Breast epithelium (tissue), 4 donors: ENCODE measurements around the gene MAGEB18. TPM values are rescaled to one million over a fixed set of nuclear protein-coding genes. Genes with fewer than 3 reads are reported as not detected.

Experiments
- DNase-seq, 2 donors: peaks; one replicate each; pipeline ENCODE4 v3.0.0-alpha.2; 2019; ENCODE audit warnings: low spot score in 2 of 2
- H3K27ac ChIP-seq, 2 donors: fragments of 200-600 bp; sonication (generic) in 1 of 2; one replicate each; pipeline ENCODE4 v1.5.1; 2016 to 2019; ENCODE audit warnings: mild to moderate bottlenecking in 1 of 2
- H3K27me3 ChIP-seq, 2 donors: fragments of 200-600 bp; sonication (generic) in 1 of 2; one replicate each; pipeline versions ENCODE4 v1.5.1 to v1.6.0; 2017 to 2019; ENCODE audit warnings: control low read depth in 1 of 2, mild to moderate bottlenecking in 1 of 2
- H3K36me3 ChIP-seq: fragments of 200-600 bp; one replicate; pipeline ENCODE4 v1.5.1; 2019
- H3K4me1 ChIP-seq, 2 donors: fragments of 200-600 bp; sonication (generic); one replicate each; pipeline ENCODE4 v1.5.1; 2016 to 2019; ENCODE audit warnings: control low read depth in 1 of 2
- H3K4me3 ChIP-seq, 3 donors: fragments of 200-600 bp; sonication (generic); 1 replicate in 2 of 3; 2 replicates in 1 of 3; pipeline ENCODE4 v1.5.1; 2016 to 2019; ENCODE audit warnings: mild to moderate bottlenecking in 3 of 3, moderate library complexity in 2 of 3
- H3K9me3 ChIP-seq, 2 donors: fragments of 200-600 bp; sonication (generic) in 1 of 2; one replicate each; pipeline ENCODE4 v1.5.1; 2016 to 2019; ENCODE audit warnings: control low read depth in 1 of 2
- CTCF ChIP-seq, 3 donors: fragments of 450-650 bp; IDR thresholded peaks; one replicate each; pipeline ENCODE4 v1.5.1; 2016 to 2017; ENCODE audit warnings: antibody characterized with exemption in 3 of 3, mild to moderate bottlenecking in 3 of 3, moderate library complexity in 3 of 3
- POLR2A ChIP-seq: fragments of 450-650 bp; IDR thresholded peaks from one replicate; pipeline ENCODE4 v1.6.1; 2016; ENCODE audit warnings: antibody characterized with exemption, mild to moderate bottlenecking, moderate library complexity
- POLR2AphosphoS5 ChIP-seq, 3 donors: sonication (generic); formaldehyde crosslinking; IDR thresholded peaks; one replicate each; pipeline ENCODE4 v1.6.1; 2017; ENCODE audit warnings: antibody characterized with exemption in 3 of 3
- intact Hi-C: fragments of 100-400 bp; cut with DNase I; formaldehyde crosslinking; loops from one replicate; pipeline ENCODE4 v1.15.1; 2023; ENCODE audit warnings: low total_unique reads
- total RNA-seq, 3 donors: library from RNA; depleted of rRNA; stranded (reverse); fragments of >200 nt; gene quantifications; one replicate each; pipeline ENCODE4 v1.1.0, GENCODE V29; 2016

The MAGEB18 gene
- not detected for total RNA-seq

DNA sequence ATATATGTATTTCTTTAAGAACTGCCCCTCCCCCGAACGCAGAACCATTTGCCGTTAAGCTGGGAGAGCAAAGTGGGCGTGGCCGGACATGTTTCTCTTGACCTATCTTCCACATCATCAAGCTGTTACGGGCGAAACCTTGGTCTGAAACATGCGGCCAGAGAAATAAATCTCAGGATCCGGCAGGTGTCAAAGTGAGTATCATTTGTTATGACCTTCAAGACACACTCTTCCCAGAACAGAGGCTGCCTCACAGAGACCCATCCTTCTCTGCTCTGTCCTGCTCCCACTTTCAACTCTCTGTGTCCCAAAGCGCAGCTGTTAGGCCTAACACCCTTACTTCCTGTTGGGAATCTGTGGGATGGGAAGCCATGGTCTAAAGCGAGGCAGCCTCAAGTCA is at the start of gene MAGEB18:
MAGEB18 (plus strand) TSS at position 70 of the 400 bp plus-strand sequence. CDS start 643 bp downstream, outside the sequence.
- DNase-seq = no peak
- H3K27me3 ChIP-seq = peaks cover 0 to 12% of the 10 kb centered on the region in 2 donors
- TF ChIP-seq CTCF (IDR thresholded peaks at IDR 0.05) (no peak), POLR2AphosphoS5 (IDR thresholded peaks at IDR 0.05) (no peak), POLR2A (no peak)
- H3K4me1 ChIP-seq = no peaks in the 10 kb centered on the region
- H3K4me3 ChIP-seq = no peak within 1 kb of the TSS
- intact Hi-C loops = no loop called here
- no peaks in the 10 kb centered on the region for H3K36me3 ChIP-seq
- H3K27ac ChIP-seq = no peak within 1 kb of the TSS
- H3K9me3 ChIP-seq = no peaks in the 10 kb centered on the region

- Histone ChIP-seq H3K27ac (no peak overlapping the region), H3K36me3 (no peaks in the 10 kb centered on the region), H3K4me3 (no peak overlapping the region), H3K4me1 (no peaks in the 10 kb centered on the region), H3K27me3 (peaks cover 0 to 21% of the 10 kb centered on the region in 2 donors), H3K9me3 (no peaks in the 10 kb centered on the region)
- TF ChIP-seq POLR2AphosphoS5 (IDR thresholded peaks at IDR 0.05) = no peak
- no peak for TF ChIP-seq POLR2A
- no peak for TF ChIP-seq CTCF (IDR thresholded peaks at IDR 0.05)
- no peak for DNase-seq
- intact Hi-C loops = no loop called here
Measured at GRCh38 chrX:26100421-26100920, 37.7 kb upstream of the MAGEB18 start.

DNA sequence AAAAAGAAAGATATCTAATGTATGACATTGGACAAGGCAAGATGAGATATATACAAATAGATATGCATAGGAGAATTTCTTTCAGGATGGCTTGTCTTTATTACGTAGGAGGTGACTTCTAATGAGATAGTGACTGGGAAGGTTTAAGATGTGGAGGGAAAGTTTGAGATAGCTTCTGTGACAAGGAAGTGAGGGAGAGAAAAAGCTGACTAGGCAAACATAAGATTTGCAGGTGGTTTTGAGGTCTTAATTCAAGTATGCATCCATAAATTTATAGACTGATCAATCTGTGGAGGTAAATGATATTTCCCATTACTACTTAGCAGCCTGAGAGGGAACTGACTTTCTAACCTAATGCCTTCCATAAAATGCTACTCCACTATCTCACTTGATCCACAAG is 29.0 kb upstream of the MAGEB18 start:
- no peaks in the 10 kb centered on the region for H3K9me3 ChIP-seq
- no peak overlapping the region for H3K4me3 ChIP-seq
- H3K27ac ChIP-seq = no peak overlapping the region
- no peaks in the 10 kb centered on the region for H3K27me3 ChIP-seq
- intact Hi-C loops = no loop called here
- H3K36me3 ChIP-seq = no peaks in the 10 kb centered on the region
- DNase-seq = no peak
- TF ChIP-seq POLR2AphosphoS5 (IDR thresholded peaks at IDR 0.05) (no peak), CTCF (IDR thresholded peaks at IDR 0.05) (no peak), POLR2A (no peak)
- H3K4me1 ChIP-seq = no peaks in the 10 kb centered on the region

- no peak for DNase-seq
Measured at GRCh38 chrX:26146024-26146423, 7.9 kb downstream of the MAGEB18 start.

DNA sequence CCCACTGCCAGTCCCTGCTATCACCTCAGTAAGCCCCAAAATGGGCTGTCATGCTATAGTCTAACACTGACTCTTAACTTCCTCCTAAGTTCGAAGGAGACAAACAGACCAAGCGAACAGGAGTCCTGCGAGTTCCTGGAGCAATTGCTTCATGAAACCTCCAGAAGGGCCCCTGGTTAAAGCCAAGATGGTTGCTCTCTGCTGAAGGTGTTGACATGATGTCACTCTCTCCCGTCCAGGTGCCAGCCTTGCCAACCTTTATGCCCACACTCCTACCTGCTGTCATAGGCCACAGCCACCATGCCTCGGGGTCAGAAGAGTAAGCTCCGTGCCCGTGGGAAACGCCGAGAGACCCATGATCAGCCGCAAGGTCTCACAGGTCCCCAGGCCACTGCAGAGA is 22.2 kb downstream of the MAGEB18 start, which contains the start of gene MAGEB6B:
MAGEB6B (plus strand) TSS at position 301 of the 400 bp plus-strand sequence; CDS start at position 301, 0 bp downstream.
- Histone ChIP-seq H3K9me3 (no peaks in the 10 kb centered on the region), H3K4me1 (no peaks in the 10 kb centered on the region), H3K27me3 (peaks cover 0 to 3% of the 10 kb centered on the region in 2 donors), H3K27ac (no peak within 1 kb of the TSS), H3K36me3 (no peaks in the 10 kb centered on the region), H3K4me3 (no peak within 1 kb of the TSS)
- no peak for DNase-seq
- TF ChIP-seq CTCF (IDR thresholded peaks at IDR 0.05) = no peak
- TF ChIP-seq POLR2A = no peak
- TF ChIP-seq POLR2AphosphoS5 (IDR thresholded peaks at IDR 0.05) = no peak
- intact Hi-C loops = no loop called here

More at GRCh38 chrX:26146024-26146423, 7.9 kb downstream of the MAGEB18 start:
- TF ChIP-seq POLR2A = no peak
- no peak for TF ChIP-seq POLR2AphosphoS5 (IDR thresholded peaks at IDR 0.05)
- no peak for TF ChIP-seq CTCF (IDR thresholded peaks at IDR 0.05)
- Histone ChIP-seq H3K4me3 (no peak overlapping the region), H3K9me3 (no peaks in the 10 kb centered on the region), H3K27me3 (no peaks in the 10 kb centered on the region), H3K27ac (no peak overlapping the region), H3K4me1 (no peaks in the 10 kb centered on the region), H3K36me3 (no peaks in the 10 kb centered on the region)
- intact Hi-C loops = loop anchor here (5.0 kb wide), 1 partner anchor 1096 kb away; no protein-coding TSS in a partner anchor

Other genes with a start within 250 kb of the MAGEB18 start
- not detected for gene MAGEB6B, start 22.3 kb downstream of the MAGEB18 start, total RNA-seq
- gene MAGEB6, start 54.1 kb downstream of the MAGEB18 start, total RNA-seq = not detected
- gene MAGEB5, start 77.8 kb downstream of the MAGEB18 start, total RNA-seq = not detected